NCI-H748 treated with DMSO at 0.1 percent for 48 hours (cell line): ENCODE measurements around the gene C1QTNF3.
"Not testable (repeated sequence)": the region's sequence is repeated elsewhere in the genome, so short reads cannot be mapped to it uniquely, and the experiment has no call there.

Experiments used
- DNase-seq: peaks from one replicate; lab custom pipeline; 2025; lab: John Stamatoyannopoulos, UW

C1QTNF3 gene

GRCh38 chr5:34043099-34043876 lies at the start of gene C1QTNF3:
Gene C1QTNF3 (minus strand): TSS chr5:34043213. CDS start chr5:34043125, 88 bp downstream.
- no peak for DNase-seq

- not testable (repeated sequence) for DNase-seq
Measured at GRCh38 chr5:34091039-34091438, 48.0 kb upstream of the C1QTNF3 start.

- not testable (repeated sequence) for DNase-seq
Measured at GRCh38 chr5:34089802-34090201, 46.8 kb upstream of the C1QTNF3 start.

- not testable (repeated sequence) for DNase-seq
Measured at GRCh38 chr5:34087728-34088127, 44.7 kb upstream of the C1QTNF3 start.

- not testable (repeated sequence) for DNase-seq
Measured at GRCh38 chr5:34083898-34084297, 40.9 kb upstream of the C1QTNF3 start.

- DNase-seq = not testable (repeated sequence)
Measured at GRCh38 chr5:34079505-34079904, 36.5 kb upstream of the C1QTNF3 start.

GRCh38 chr5:34077636-34078035 lies 34.6 kb upstream of the C1QTNF3 start:
- DNase-seq = not testable (repeated sequence)

GRCh38 chr5:34076719-34077364 lies 33.8 kb upstream of the C1QTNF3 start:
- DNase-seq = not testable (repeated sequence)

- not testable (repeated sequence) for DNase-seq
Measured at GRCh38 chr5:34074472-34074871, 31.5 kb upstream of the C1QTNF3 start.

- not testable (repeated sequence) for DNase-seq
Measured at GRCh38 chr5:34074071-34074470, 31.1 kb upstream of the C1QTNF3 start.

- DNase-seq = not testable (repeated sequence)
Measured at GRCh38 chr5:34070626-34071025, 27.6 kb upstream of the C1QTNF3 start.

- no peak for DNase-seq
Measured at GRCh38 chr5:34064656-34065055, 21.6 kb upstream of the C1QTNF3 start.

- no peak for DNase-seq
Measured at GRCh38 chr5:34062419-34062818, 19.4 kb upstream of the C1QTNF3 start.

GRCh38 chr5:34061993-34062392 lies 19.0 kb upstream of the C1QTNF3 start:
- no peak for DNase-seq

GRCh38 chr5:34059977-34060376 lies 17.0 kb upstream of the C1QTNF3 start:
- no peak for DNase-seq

- no peak for DNase-seq
Measured at GRCh38 chr5:34058532-34058931, 15.5 kb upstream of the C1QTNF3 start.

GRCh38 chr5:34057569-34057968 lies 14.6 kb upstream of the C1QTNF3 start:
- DNase-seq = no peak

- DNase-seq = no peak
Measured at GRCh38 chr5:34057118-34057517, 14.1 kb upstream of the C1QTNF3 start.

- no peak for DNase-seq
Measured at GRCh38 chr5:34055667-34056066, 12.7 kb upstream of the C1QTNF3 start.

GRCh38 chr5:34054400-34054729 lies 11.4 kb upstream of the C1QTNF3 start:
- DNase-seq = no peak

GRCh38 chr5:34053571-34054399 lies 10.8 kb upstream of the C1QTNF3 start:
- DNase-seq = no peak

- DNase-seq = no peak
Measured at GRCh38 chr5:34053133-34053532, 10.1 kb upstream of the C1QTNF3 start.
